GM21529 (cell line): ENCODE results near the gene PDZD7.

Experiments used
- ATAC-seq: cut with Tn5 transposase; IDR thresholded peaks from one replicate; pipeline ENCODE4 v1.9.1; 2021; ENCODE audit not compliant: unreplicated experiment

The PDZD7 gene

DNA sequence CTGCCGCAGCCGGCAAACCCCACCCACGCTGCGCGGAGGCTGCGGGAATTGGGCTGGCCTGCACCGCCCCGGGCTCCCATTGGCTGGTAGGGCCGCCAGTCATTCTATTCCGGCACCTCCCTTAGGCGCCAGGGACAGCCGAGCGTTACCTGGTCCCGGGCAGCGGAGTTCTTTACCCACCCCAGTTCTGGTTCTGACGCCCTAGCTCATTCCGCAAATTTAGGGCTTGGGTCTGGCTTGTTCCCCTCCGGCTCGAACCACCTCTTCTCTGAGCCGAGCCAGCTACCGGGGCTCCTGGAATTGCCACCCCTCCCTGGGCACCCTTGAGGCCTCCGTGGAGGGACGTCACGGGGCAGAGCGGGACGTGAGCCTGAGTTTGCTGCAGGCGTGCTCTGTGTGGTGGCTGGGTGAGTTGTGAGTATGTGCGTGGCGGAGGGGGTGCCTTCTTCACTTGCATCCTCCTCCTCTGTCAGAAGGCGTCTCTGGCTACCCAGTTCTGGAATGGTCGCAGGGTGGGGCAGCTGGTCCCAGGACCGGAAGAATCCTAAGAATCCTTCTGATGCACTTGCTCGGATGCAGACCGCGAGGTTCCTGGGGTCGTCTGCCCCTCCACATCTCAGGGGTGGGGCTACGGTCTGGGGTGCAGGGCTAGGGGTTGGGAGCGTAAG lies at the start of gene PDZD7, which contains the start of gene SFXN3:
Gene PDZD7, minus strand, starts transcription at position 2 of the 668 bp plus-strand sequence. CDS start 910 bp downstream, outside the sequence.
Gene SFXN3, plus strand, starts transcription at position 107 of the 668 bp plus-strand sequence. CDS start 3,461 bp downstream, outside the sequence.
- ATAC-seq: peak; percentile 93

DNA sequence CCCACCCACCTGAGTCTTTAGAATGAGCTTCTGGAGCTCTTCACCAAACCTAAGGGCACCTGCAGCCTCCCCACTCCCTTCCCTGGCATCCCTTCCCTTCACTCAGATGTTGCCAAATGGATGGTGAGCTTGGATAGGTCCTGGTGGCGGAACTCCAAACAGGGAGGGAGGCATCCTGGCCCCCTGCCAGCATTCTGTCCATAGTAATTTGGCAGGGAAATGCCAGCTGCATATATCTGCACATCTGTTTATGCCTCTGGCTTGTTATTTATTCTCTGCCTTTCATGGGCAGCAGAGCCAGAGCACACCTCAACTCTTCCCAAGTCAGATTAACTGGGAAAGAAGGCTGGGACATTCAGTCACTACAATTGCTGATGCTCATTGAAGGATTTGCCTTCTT lies 48.9 kb upstream of the PDZD7 start:
- ATAC-seq: no peak

DNA sequence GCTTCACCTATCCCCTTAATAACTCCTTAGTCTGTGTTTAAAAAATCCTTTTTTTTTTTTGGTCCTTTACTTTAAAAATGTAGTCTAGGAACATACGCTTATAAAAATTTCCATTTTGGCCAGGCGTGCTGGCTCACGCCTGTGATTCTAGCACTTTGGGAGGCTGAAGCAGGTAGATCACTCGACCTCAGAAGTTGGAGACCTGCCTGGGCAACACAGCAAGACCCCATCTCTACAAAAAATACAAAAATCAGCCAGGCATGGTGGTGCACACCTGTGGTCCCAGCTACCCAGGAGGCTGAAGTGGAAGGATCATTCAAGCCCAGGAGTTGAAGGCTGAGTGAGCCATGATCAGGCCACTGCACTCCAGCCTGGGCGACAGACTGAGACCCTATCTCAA lies 45.7 kb upstream of the PDZD7 start:
- ATAC-seq: no peak

DNA sequence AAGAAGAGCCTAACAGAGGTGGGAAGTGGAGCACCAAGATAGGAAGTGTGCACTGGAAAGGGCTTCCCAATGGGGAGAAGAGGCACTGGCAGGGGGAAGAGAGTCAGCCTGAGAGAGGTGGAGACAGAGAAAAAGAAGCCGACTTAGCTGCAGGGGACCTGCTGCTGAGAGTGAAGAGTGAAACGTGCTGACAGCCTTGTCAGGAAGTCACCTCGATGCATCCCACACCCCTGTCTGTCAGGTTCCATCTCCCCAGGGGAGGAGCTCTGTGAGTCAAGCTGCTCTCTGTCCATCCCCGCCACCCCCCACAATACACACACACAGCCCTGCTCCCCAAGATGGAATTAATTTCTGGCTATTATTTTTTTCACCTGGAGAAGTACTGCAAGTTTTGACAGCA lies 44.8 kb upstream of the PDZD7 start:
- no peak for ATAC-seq

DNA sequence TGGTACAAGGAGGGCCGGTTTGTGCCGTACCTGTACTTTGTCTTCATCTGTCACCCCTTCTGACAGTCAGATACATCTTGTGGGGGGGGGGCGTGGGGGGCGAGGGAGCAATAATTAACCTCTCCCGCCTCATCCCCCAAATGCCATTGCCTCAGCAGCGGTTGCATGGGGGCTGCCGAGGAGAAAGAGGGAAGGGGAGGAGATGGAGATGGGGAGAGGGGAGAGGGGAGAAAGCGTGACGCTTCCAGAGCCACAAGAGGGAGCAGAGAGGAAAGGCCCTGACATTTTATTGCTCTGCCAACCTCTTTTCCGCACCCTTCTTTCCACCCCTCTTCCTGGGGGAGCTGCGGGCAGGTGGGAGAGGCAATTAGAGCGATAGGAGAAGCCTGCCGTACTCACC lies 42.7 kb upstream of the PDZD7 start:
- no peak for ATAC-seq

DNA sequence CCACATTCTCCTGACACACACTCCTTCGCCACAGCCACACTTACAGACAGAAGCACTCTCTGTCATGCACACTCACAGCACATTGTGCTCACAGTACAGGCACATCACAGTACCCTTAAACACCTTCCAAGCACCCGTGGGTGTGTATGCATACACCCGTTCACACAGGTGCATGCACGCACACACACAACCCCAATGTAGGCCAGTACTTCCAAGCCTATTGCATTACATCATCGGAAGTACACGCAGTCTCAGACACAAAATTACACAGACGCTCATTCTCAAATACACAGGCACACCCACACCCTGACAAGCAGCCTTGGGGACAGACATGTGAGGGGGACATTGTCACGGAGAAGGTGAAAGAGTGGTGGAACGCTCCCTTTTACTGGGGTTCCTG lies 42.0 kb upstream of the PDZD7 start:
- ATAC-seq: no peak

DNA sequence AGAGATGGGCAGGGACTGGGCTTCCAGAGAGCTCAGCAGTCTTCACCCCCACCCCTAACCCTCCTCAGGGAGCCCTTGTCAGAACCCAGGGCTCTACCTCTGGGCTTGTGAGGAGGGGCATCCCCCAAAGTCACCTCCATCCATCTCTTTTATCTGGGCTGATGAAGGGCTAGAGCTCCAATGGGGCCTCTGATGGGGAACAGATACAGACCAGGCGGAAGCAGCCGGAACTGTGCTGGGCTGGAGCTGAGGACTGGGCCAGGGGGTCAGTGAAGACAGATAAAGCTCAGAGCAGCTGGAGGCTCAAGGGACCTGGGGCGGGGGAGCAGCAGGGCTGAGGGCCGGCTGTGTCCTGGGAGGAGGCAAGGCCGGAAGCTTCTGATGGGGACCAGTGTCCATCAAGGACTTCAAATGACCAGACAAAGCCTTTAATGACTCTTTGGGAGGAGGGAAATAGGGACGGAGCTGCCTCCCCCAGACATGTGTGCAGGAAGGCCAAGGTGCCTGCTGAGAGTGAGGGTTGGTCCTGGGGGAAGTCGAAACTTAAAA lies 41.0 kb upstream of the PDZD7 start:
- no peak for ATAC-seq

DNA sequence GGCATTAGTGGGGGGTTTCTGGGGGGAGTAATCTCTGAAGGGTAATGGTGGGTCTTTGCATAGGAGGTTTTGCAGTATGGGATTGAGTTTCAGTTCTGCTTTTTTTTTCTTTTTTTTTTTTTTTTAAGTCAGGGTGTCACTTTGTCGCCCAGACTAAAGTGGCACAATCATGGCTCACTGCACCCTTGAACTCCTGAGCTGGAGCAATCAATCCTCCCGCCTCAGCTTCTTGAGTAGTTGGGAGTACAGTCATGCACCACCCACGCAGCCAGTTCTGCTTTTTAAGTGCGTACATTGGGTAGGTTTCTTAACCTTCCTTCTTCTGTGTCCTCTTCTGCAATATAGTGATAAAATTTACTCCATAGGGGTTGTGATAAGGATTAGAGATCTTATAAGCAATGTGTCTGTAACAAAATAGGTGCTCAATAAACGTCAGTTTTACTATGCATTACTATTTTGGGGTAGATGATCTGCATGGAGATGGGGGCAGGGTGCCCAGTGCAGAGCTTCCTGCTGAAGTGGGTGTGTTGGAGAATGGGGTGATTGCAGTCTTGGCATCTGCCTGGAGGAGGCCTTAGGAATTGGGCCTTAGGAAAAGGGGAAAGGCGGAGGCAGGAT lies 40.4 kb upstream of the PDZD7 start:
- ATAC-seq: no peak

DNA sequence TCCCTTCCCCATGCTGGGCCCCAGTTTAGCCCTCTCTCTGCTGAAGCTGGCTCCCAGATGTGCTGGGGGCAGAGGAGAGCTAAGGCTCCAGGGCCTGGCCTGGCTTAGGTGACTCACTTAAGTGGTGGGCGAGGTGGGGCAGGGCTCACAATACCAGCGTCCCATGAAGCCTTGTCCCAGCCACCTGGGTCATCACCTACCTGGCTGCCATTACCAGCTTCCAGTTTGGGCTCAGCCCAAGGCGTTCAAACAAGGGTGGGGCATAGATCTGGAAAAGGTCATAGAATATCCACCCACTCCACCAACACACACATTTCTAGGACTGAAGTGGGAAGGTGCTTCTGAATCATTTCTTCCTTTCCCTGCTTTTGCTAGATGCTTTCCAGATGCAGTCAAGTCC lies 39.2 kb upstream of the PDZD7 start:
- ATAC-seq: no peak

DNA sequence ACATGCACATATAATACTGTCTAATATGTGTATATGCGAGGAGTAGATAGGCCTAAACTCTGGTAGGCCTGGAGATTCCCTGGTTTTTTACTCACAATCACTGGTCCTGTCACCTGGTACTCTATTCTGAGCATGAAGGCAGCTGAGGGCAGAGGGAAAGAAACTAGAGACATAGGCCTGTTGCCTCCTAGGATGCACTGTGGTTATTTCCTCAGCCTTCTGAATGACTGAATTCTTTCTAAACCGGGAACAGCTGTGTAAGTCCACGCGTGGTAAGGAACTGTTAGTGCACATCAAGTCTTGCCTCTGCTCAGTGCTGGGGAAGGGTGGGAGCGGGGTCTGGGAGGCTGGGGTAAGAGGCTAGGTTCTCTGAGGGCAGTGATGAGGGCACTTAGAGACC lies 38.5 kb upstream of the PDZD7 start:
- no peak for ATAC-seq

DNA sequence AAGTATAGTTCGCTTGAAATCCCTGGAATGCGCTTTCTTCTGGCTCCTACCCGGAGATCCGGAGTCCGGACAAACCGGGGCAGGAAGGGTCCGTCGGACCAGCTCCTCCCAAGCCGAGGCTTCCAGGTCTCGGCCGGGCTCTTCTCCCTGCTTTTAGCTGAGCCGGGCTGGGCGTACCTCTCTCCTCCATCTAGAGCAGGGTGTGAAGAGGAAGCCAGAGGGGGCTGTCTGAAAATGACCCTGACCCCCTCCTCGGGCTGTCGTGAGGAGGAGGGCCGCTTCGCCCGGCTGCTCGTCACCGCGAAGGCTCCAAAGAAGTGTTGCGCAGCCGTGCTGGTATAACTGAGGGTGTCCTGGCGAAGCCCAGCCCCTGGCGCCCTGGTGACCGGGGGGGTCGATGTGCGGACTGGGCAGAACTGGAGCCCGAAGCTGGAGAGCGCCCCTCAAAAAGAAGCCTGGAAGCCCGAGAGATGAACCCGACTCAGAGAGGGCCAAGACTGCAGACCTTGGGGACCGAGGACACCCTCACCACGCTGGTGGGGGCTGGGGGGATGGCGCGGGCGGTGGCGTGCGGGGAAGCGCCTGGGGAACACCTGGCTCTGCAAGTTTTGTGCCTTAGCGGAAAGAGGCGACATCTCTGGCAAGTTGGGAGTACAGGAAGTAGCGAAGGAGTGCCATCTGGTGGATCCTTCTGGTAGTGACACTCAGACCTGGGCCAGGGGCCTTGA lies 36.6 kb upstream of the PDZD7 start:
- ATAC-seq: peak; percentile 56

DNA sequence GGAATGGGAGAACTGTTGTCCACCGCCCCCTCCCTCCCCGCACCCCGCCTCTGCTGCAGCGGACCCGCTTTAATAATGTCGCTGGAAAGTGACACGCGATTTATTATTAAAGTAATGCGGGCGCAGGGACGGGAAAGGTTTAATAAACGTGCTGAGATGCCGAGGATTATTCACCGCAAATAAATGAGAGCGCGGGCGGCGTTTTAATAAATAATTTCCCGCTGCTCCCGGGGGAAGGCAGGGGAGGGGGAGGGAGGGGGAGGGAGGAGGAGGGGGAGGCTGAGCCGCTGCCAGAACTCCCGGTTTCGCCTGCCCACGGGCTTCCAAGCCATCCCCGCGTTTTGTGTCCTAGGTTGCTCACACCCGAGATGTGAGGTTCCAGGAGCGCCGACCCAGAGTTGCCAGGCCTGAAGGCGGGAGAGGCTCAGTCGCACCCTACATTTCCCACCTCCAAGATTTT lies 36.0 kb upstream of the PDZD7 start:
- ATAC-seq: no peak

DNA sequence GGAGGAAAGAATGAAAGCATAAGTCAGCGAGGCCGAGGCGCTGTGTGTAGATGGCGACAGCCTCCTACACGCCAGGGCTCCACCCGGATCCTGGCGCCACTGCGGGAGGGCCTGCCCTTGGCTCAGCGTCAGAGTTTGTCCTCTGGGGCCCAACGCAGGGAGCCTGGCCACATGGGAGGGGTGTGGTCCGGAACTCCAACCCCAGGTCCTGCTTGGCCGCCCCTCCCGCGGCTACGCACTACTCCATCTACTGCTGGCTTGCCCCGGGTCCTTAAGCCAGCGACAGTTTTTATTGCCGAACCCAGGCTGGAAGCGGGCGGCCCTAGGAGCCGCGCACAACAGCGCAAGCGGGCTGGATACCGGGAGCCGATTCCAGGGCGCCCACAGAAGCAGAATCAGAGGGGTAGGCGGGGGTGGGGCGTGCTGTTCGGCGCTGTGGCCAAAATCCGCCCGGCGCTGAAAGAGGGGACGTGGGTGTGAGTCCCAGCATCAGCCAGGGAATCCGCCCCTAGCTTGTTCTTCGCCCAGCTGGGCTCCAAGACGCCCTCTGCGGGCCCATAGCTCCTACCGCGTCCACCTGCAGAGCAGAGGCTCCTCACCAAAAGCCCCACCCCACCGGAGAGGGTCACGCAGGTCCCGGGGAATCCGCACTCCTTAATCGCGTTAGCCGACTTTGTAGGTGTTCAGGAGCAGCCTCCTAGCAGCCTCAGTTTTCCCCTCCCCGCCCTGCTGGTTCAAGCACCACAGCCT lies 35.4 kb upstream of the PDZD7 start:
- ATAC-seq: no peak

DNA sequence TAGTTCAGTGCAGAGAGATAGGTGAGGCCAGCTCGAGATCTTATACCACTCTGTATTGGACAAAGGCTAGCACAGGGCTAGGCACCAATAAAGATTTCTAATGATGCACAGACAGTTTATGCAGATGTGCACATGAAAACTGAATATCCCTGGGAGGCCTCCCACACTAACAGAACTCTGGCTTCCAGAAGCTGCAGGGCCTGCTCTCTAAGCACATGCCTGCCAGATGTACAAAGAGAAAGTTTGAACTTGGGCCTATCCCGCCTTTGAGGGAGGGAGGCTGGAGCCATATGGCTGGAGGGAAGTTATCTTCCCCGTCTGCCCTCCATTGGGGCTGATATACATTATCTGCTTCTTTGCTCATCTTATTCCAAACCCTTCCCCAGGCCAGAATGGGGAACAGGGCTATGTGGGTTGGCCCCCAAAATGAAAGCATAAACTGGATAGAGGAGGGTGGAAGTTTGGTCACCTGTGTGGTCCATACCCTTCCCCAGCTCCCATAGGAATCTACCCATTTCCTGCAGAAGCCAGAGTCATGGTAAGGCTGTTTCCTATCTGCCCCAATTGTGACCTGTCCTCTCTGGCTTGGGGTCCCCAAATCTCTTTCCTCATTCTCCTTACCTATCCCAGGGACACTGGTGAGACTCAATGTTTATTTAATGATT lies 34.7 kb upstream of the PDZD7 start:
- no peak for ATAC-seq

DNA sequence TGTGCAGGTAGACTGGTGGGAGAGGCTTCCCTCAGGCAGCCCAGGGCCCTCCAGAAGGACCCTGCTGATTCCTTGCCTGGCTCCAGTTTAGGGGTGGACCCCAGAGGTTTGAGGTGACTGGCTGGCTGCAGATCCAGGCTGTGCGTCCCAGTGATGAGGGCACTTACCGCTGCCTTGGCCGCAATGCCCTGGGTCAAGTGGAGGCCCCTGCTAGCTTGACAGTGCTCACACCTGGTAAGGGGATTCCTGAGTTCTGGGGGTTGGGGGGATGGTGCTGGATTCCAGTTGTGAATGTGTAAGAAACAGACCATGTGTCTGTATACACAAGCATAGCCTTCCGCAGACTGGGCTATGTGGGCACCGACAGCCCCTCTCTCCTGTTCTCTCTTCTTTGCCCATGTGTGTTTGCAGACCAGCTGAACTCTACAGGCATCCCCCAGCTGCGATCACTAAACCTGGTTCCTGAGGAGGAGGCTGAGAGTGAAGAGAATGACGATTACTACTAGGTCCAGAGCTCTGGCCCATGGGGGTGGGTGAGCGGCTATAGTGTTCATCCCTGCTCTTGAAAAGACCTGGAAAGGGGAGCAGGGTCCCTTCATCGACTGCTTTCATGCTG lies 33.6 kb upstream of the PDZD7 start:
- ATAC-seq: no peak

DNA sequence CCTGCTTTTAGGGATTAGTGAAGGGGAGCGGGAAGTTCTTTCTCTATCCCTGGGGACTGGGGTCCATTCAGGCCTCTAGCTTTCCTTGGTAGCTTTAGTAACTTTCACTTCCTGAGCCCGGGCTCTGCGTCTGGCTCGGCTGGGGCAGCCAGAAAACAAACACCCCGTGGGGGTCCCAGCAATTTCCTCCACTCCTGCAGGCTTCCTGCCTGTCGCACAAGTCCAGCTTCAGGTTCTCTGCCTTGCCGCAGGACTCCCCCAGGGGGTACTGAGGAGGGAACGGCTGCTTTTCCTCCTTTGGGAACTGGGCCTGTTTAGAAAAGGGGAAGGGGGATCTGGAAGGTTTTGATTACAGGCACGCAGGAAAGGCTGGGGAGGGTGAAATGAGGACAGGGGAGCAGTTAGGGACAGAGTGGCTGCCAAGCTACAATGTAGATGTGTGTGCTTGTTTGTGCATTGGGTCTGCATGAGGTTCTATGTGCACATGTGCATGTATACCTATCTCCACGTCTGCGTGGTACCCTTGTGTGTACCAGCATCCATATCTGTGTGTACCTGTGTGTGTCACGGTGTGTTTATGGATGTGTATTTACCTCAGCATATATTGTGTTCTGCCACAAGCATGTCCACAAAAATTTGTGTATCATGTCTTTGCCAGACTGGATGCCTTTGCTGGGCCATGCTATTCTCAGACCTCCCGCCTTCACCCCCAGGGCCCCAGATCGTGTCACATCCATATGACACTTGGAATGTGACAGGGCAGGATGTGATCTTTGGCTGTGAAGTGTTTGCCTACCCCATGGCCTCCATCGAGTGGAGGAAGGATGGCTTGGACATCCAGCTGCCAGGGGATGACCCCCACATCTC lies 32.9 kb upstream of the PDZD7 start:
- no peak for ATAC-seq

DNA sequence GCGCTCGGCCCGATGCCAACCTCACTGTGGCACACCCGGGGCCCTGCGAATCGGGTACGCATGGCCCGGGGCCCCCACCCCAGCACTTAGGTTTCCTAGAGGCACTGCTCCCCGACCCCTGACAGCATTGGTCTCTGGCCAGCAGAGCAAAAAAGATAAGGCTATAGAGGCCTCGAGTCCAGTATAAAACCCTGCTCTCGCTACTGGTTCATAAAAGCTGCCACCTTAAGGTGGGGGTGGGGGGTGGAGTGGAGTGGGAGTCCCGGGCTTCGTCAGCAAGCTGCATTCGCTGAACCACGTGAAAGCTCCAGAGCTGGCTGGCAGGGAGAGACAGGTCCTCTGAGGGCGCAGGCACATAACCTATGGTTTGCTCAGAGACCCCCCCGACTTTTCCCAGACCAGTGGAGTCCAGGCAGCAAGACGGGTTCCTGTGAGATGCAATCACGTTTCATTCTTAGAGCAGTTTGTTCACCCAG lies 32.2 kb upstream of the PDZD7 start:
- no peak for ATAC-seq

DNA sequence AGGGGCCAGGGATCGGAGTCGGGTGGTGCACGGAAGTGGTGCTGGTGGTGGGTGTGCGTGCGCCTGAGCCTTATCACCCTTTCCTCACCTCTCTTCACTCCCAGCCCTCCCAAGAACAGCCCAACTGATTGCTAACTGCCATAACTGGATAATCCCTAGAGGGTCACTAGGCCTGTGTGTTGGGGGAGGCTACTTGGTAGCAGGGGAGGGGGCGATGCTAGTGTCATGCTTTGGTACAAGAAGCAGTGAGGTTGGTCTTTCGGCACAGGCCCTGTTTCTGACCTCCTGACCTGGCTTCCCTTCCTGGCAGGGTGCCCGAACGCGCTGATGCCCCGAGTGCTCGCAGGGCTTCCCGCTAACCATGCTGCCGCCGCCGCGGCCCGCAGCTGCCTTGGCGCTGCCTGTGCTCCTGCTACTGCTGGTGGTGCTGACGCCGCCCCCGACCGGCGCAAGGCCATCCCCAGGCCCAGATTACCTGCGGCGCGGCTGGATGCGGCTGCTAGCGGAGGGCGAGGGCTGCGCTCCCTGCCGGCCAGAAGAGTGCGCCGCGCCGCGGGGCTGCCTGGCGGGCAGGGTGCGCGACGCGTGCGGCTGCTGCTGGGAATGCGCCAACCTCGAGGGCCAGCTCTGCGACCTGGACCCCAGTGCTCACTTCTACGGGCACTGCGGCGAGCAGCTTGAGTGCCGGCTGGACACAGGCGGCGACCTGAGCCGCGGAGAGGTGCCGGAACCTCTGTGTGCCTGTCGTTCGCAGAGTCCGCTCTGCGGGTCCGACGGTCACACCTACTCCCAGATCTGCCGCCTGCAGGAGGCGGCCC lies 31.5 kb upstream of the PDZD7 start:
- ATAC-seq: no peak
